Activated T-cell treated with anti-CD3 and anti-CD28 coated beads, Interleukin-2, amount 50 U/mL, for 24 hours (primary cell): ENCODE data around the gene MMRN2.

Source experiments
- DNase-seq: peaks from one replicate; pipeline ENCODE4 v3.0.0-alpha.2; 2020
- H3K27ac Mint-ChIP-seq: 2 replicates; pipeline ENCODE4 v1.8.0; 2020; ENCODE audit warnings: mild to moderate bottlenecking, mixed read lengths
- H3K27me3 Mint-ChIP-seq: 2 replicates; pipeline ENCODE4 v1.8.0; 2020; ENCODE audit warnings: mixed read lengths
- H3K36me3 Mint-ChIP-seq: 2 replicates; pipeline ENCODE4 v1.8.0; 2020; ENCODE audit warnings: low read depth, mixed read lengths
- H3K4me1 Mint-ChIP-seq: 2 replicates; pipeline ENCODE4 v1.8.0; 2020; ENCODE audit warnings: low read depth, mixed read lengths
- H3K4me3 Mint-ChIP-seq: 2 replicates; pipeline ENCODE4 v1.8.0; 2020; ENCODE audit warnings: mild to moderate bottlenecking, moderate library complexity, mixed read lengths
- H3K9me3 Mint-ChIP-seq: 2 replicates; pipeline ENCODE4 v1.8.0; 2020; ENCODE audit warnings: mixed read lengths

The MMRN2 gene

GRCh38 chr10:86962981-86963310, 5.5 kb upstream of the MMRN2 start:
- Mint-ChIP-seq H3K27me3 (no peaks in the 10 kb centered on the region), H3K4me1 (peaks cover 21% of the 10 kb centered on the region), H3K9me3 (no peaks in the 10 kb centered on the region), H3K27ac (no peak overlapping the region), H3K4me3 (no peak overlapping the region), H3K36me3 (no peaks in the 10 kb centered on the region)
- DNase-seq: no peak

DNA sequence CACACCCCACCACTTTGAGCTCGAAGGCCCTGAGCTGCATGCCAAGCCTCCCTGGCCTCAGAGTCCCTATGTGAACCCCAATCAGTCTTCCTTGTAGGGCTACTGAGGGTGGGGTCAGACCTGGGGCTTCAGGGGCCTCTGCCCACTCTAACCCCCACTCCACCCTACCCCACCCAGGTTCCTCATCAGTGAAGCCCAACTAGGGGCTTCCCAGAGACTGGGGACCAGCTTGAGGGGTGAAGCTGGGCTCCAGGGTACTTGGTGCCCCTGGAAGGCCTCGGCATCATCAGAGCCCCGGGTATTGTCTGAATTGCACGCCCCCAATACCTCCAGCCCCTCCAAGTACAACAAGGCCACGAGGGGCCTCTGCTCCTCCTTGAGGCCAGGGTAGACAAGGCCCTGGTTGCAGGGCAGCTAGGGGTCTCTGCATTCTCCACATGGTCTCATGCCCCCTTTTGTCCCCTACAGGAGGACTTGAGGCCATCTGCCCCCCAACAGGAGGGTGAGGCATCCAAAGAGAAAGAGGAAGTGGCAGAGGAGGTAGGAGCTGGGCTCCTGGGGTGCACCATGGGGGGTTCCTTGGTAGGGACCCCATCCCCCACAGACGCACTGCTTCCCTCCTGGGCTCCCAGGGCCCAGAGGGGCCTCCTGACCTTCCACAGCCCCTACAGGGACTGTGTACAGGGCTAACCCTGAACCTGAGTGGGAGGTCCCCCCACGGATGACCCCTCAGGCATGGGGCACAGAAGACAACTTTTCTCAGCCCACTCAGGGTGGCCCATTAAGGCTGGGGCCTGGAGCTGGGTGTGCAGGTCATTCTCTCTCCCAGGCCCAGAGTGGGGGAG, 4.9 kb upstream of the MMRN2 start:
- no peak overlapping the region for H3K27ac Mint-ChIP-seq
- peaks cover 21% of the 10 kb centered on the region for H3K4me1 Mint-ChIP-seq
- DNase-seq: peak; percentile 24
- no peak overlapping the region for H3K4me3 Mint-ChIP-seq
- no peaks in the 10 kb centered on the region for H3K9me3 Mint-ChIP-seq
- no peaks in the 10 kb centered on the region for H3K27me3 Mint-ChIP-seq
- no peaks in the 10 kb centered on the region for H3K36me3 Mint-ChIP-seq

- Mint-ChIP-seq H3K27ac (no peak overlapping the region), H3K4me1 (peaks cover 16% of the 10 kb centered on the region)
Observed at GRCh38 chr10:86961481-86962091, 4.2 kb upstream of the MMRN2 start.

GRCh38 chr10:86960863-86961434, 3.5 kb upstream of the MMRN2 start:
- H3K27me3 Mint-ChIP-seq: no peaks in the 10 kb centered on the region
- H3K4me1 Mint-ChIP-seq: peaks cover 10% of the 10 kb centered on the region
- no peak for DNase-seq
- H3K36me3 Mint-ChIP-seq: no peaks in the 10 kb centered on the region
- H3K4me3 Mint-ChIP-seq: no peak overlapping the region
- H3K27ac Mint-ChIP-seq: peak overlapping the region; percentile 40
- H3K9me3 Mint-ChIP-seq: no peaks in the 10 kb centered on the region

More at GRCh38 chr10:86961481-86962091, 4.2 kb upstream of the MMRN2 start:
- Mint-ChIP-seq H3K27me3 (no peaks in the 10 kb centered on the region), H3K4me3 (no peak overlapping the region), H3K36me3 (no peaks in the 10 kb centered on the region), H3K9me3 (no peaks in the 10 kb centered on the region)
- DNase-seq: peak; percentile 28

DNA sequence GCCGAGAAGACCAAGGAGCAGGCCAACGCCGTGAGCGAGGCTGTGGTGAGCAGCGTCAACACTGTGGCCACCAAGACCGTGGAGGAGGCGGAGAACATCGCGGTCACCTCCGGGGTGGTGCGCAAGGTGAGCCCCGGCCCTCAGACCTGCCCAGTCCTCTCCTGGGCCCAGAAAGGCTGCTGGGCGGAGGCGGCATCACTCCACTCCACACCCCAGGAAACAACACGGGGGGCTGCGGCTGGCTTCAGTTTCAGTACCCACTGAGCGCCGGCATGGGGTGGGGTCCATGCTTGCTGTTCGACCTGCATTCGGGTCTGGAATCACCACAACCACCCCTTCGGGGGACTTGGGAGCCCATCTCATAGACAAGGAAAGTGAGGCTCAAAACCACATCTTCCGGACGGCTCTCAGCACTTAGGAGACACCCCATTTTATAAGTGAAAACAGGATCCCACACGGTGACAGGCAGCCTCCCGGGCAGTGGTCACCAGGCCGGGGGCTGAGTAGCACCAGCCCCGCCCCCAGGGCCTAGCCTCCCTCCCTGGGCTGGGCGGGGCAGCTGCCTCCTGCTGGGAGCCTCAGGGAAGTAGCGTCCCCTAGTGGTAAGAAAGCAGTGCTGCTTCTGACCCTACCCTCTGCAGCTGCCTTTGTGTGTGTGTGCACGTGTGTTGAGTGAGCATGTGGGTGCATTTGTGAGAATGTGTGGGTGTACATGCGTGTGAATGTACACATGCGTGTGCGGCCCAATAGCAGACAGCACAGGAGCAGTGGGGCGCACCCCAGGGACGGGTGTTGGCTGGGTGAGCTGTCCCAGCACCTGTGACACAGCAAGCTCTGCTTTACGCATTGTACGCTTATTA, 2.8 kb upstream of the MMRN2 start:
- Mint-ChIP-seq H3K4me3 (no peak overlapping the region), H3K27me3 (no peaks in the 10 kb centered on the region), H3K9me3 (no peaks in the 10 kb centered on the region), H3K36me3 (no peaks in the 10 kb centered on the region), H3K27ac (peak overlapping the region; percentile 40), H3K4me1 (peaks cover 5% of the 10 kb centered on the region)
- peak; percentile 42 for DNase-seq

- no peak overlapping the region for H3K27ac Mint-ChIP-seq
- H3K27me3 Mint-ChIP-seq: no peaks in the 10 kb centered on the region
- H3K9me3 Mint-ChIP-seq: no peaks in the 10 kb centered on the region
- DNase-seq: no peak
- H3K36me3 Mint-ChIP-seq: no peaks in the 10 kb centered on the region
- no peak overlapping the region for H3K4me3 Mint-ChIP-seq
- H3K4me1 Mint-ChIP-seq: peaks cover 2% of the 10 kb centered on the region
Observed at GRCh38 chr10:86959737-86960002, 2.3 kb upstream of the MMRN2 start.

DNA sequence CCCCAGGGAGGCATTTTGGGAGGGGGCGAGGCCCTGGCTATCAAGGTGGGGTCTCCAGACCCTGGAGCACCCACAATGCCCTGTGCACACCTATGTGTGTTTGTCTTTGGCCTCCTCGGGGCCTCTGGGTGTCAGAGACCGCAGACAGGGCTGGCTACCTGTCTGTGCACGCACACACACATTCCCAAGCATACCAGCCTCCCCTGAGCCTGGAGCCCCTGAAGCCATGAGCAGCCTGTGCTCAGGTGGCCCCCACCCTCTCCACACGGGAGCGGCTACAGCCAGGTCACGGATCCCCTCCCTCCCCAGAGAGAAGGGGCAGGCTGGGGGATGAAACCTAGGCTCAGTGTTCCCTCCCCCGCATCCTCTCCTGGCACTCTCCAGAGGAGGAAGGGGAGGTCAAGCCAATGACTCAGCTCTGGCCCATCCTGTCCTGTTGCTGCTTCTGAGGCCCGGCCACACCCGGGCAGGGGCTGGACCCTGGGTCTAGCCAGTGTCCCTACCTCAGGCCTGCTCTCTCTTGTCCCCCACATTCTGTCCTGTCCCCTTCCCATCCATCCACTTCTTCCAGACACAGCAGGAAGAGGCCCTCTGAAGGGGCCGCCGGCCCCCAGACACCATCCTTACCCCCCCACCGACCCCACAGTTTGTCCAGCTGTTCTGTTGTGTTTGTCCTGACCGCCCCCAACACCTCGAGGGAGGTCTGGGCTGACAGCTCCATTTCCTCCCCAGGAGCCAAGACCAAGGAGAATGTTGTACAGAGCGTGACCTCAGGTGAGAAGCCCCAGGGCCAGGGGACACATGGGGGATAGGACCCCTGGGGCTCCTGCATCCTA, 1.7 kb upstream of the MMRN2 start:
- H3K27ac Mint-ChIP-seq: no peak overlapping the region
- no peaks in the 10 kb centered on the region for H3K9me3 Mint-ChIP-seq
- DNase-seq: peak; percentile 26
- H3K36me3 Mint-ChIP-seq: no peaks in the 10 kb centered on the region
- H3K4me3 Mint-ChIP-seq: no peak overlapping the region
- H3K27me3 Mint-ChIP-seq: no peaks in the 10 kb centered on the region
- peaks cover 2% of the 10 kb centered on the region for H3K4me1 Mint-ChIP-seq

GRCh38 chr10:86958116-86958900, 893 bp upstream of the MMRN2 start, which contains the start of gene SNCG:
Gene SNCG, plus strand, starts transcription at chr10:86958599. Its CDS starts 99 bp downstream, at chr10:86958698.
- DNase-seq: peak; percentile 25
- H3K36me3 Mint-ChIP-seq: no peaks in the 10 kb centered on the region
- H3K9me3 Mint-ChIP-seq: no peaks in the 10 kb centered on the region
- no peak within 1 kb of the TSS for H3K27ac Mint-ChIP-seq
- H3K27me3 Mint-ChIP-seq: no peaks in the 10 kb centered on the region
- H3K4me3 Mint-ChIP-seq: no peak within 1 kb of the TSS
- H3K4me1 Mint-ChIP-seq: peaks cover 2% of the 10 kb centered on the region

DNA sequence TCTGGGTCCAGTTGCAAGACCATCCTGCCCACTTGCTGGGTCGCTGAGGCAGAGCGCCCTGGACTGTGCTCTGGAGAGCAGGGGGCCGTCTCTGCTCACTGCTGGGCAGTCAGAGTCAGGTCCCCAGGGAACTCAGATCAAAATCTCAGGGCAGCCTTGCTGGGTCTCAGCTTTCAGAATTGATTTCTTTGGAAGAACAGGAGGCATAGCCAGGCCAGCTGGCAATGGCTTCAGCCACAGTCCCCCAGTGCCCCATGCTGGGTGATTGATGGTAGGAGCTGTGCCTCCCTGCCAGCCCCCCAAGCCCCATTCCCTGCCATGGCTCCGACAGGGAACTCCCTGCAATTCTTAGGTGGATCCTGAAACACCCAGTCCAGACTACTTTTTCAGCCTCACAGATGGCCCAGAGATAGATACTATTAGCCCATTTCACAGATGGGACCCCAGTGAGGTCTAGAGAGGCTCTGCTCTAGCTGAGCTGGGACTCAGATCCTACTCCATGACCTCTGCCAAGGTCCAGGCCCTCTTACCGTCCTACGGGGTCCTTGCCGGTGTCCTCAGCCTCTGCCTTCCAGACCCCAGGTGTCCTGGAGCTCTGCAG, 467 bp downstream of the MMRN2 start:
- peaks cover 2% of the 10 kb centered on the region for H3K4me1 Mint-ChIP-seq
- no peaks in the 10 kb centered on the region for H3K27me3 Mint-ChIP-seq
- no peak for DNase-seq
- peaks cover 9% of the 10 kb centered on the region for H3K9me3 Mint-ChIP-seq
- H3K36me3 Mint-ChIP-seq: no peaks in the 10 kb centered on the region
- no peak overlapping the region for H3K4me3 Mint-ChIP-seq
- H3K27ac Mint-ChIP-seq: no peak overlapping the region

- peaks cover 11% of the 10 kb centered on the region for H3K9me3 Mint-ChIP-seq
- no peaks in the 10 kb centered on the region for H3K36me3 Mint-ChIP-seq
- DNase-seq: no peak
- no peak overlapping the region for H3K4me3 Mint-ChIP-seq
- H3K4me1 Mint-ChIP-seq: peaks cover 2% of the 10 kb centered on the region
- no peaks in the 10 kb centered on the region for H3K27me3 Mint-ChIP-seq
- H3K27ac Mint-ChIP-seq: no peak overlapping the region
Observed at GRCh38 chr10:86956195-86956847, 1.1 kb downstream of the MMRN2 start.

- H3K27ac Mint-ChIP-seq: no peak overlapping the region
- H3K27me3 Mint-ChIP-seq: no peaks in the 10 kb centered on the region
- no peak for DNase-seq
- H3K36me3 Mint-ChIP-seq: no peaks in the 10 kb centered on the region
- H3K4me3 Mint-ChIP-seq: no peak overlapping the region
- peaks cover 11% of the 10 kb centered on the region for H3K9me3 Mint-ChIP-seq
- peaks cover 5% of the 10 kb centered on the region for H3K4me1 Mint-ChIP-seq
Observed at GRCh38 chr10:86955501-86956194, 1.8 kb downstream of the MMRN2 start.

DNA sequence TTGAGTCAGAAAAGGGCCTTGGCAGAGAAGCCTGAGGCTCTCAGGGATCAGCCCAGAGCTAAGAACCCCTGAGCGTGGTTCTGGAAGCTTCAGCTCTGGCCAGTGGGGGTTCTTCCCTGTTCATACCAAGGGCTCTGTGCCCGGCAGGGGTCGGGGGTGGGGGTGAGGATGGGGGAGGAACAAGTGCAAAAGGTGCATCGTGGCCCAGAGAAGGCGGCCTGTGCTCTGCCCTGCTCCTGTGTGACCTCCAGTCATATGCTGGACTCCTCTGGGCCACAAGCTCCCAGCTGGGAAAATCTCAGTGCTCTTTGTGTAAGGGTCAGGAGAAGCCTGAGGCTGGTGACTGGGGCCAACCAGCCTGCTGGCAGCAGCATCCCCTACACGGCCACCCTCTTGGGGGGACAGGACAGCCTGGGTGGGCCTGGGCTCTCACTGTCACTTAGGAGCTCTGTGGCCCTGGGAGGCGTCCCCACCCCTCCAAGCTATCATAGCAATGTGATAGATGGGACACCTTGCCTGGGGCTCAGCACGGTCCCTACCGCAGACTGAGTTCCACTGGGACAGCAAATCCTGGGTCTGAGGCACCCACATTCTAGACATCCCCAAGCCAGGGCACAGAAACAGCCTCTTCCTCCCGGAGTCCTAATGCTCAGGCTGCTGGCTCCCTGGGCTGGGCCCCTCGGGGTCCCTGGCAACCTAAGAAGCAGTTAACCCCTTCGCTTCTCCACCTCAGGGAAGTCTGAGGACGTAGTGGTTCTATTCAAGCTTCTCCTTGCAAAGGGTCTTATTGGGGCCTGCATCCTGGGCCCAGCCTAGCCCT, 2.5 kb downstream of the MMRN2 start:
- no peak for DNase-seq
- H3K27ac Mint-ChIP-seq: no peak overlapping the region
- H3K36me3 Mint-ChIP-seq: no peaks in the 10 kb centered on the region
- peaks cover 11% of the 10 kb centered on the region for H3K9me3 Mint-ChIP-seq
- H3K4me1 Mint-ChIP-seq: peaks cover 7% of the 10 kb centered on the region
- no peak overlapping the region for H3K4me3 Mint-ChIP-seq
- H3K27me3 Mint-ChIP-seq: no peaks in the 10 kb centered on the region
